Stimulated activated CD8-positive, alpha-beta memory T cell treated with anti-CD3 and anti-CD28 coated beads, Interleukin-12 subunit alpha, Interleukin-12 subunit beta, amount 100 ng/mL, for 1 hour (primary cell): ENCODE results near the gene TFR2.

ENCODE experiments used
- DNase-seq: peaks from one replicate; pipeline ENCODE4 v3.0.0-alpha.2; 2020; ENCODE audit warnings: low read depth

The TFR2 gene

GRCh38 chr7:100586266-100587025 is 54.9 kb downstream of the TFR2 start, which contains the start of gene FBXO24:
TSS of gene FBXO24 (plus strand) at chr7:100586328. CDS start at chr7:100586626, 298 bp downstream.
- DNase-seq, result peak; percentile 98

GRCh38 chr7:100585511-100586265 is 55.7 kb downstream of the TFR2 start, which contains the start of gene LRCH4:
TSS of gene LRCH4 (minus strand) at chr7:100586129. CDS start at chr7:100586100, 29 bp downstream.
- DNase-seq, result peak; percentile 31

- DNase-seq, result no peak
Measured at GRCh38 chr7:100584683-100585510, 56.5 kb downstream of the TFR2 start.

DNA sequence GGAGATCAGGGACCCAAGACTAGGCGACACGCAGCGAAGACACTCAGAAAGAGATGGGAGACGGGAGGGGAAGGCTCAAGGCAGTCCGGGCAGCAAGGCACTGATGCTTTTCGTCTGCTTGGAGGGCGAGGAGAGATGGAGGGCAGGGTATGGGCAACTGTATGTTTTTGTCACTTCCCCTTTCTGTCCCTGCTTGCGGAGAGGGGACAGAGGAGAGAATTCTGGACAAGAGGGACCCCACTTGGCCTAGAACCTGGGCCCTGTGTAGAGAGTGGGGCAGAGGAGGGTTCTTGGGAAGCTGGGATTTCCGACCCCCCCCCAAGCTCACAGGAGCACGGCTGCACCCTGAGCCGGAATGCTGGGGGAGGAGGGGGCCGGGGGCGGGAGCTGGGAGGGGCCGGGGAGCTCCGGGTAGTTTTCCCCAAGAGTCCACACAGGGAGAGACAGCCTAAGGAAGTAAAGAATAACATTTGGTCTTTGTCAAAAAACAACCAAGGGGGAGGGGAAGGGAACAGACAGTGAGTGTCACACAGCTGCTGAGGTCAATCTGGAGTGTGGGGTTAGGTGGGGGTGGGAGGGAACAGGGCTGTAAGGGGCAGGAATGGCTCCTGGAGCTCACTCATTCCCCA is 57.2 kb downstream of the TFR2 start:
- DNase-seq, result no peak

DNA sequence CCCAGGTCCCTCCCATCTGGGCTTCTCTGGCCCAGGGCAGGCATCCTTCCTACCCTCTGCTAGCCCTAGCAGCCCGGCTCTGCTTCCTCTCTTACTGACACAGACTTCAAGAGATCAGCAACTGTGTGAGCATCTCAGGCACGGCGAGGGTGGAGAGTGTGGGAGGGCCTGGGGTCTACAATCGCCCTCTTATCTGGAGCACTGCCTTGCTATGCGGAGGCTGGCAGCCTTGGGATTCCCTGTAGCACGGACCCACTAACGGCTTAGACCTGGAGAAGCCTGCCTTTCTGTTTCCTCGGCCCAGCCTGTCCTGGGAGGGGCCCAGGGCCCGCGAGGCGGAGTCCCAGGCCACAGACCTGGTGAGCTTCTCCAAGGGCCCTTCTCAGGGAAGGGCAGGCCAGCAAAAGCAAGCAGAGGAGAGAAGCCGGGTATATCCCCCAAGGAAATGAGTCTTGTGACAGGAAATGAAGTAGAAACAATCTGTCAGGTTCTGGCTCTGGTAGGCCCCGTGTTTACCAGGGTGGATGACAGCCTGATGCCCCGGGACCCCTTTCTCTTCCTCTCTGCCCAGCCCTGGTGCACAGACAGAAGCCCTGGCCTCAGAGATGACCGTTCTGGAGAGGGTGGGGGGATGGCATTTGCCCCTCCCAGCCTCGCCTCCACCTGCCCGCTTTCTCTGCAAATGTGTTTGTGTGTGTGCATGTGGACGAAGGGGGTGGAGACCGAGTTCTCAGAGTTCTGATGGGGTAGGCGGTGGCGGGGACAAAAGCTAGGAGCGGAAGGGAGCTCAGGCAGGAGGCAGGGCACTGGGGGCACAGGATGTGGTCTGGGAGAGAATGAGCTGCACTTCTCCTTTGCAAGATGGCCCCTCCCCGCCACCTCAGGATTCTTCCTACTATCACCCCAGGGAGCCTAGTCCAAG is 58.0 kb downstream of the TFR2 start:
- peak; percentile 35 for DNase-seq

DNA sequence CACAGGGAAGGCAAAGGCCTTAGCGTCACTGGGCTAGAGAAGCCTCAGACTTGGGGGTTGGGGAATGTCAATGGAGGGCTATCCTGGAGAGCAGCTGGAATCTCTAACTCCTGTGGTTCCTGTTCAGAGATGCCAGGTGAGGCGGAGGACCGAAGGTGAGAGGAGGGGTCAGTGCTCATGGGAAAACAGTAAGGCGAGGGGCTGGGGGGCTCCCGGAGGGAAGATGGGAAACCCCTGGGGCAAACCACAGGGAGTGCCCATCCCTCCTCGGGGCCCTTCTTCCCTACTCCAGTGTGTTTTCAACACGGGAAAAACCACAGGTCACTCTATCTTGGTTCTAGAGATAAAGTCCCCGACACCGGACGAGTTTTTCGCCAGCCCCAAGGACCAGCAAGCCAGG is 58.7 kb downstream of the TFR2 start:
- DNase-seq, result no peak

DNA sequence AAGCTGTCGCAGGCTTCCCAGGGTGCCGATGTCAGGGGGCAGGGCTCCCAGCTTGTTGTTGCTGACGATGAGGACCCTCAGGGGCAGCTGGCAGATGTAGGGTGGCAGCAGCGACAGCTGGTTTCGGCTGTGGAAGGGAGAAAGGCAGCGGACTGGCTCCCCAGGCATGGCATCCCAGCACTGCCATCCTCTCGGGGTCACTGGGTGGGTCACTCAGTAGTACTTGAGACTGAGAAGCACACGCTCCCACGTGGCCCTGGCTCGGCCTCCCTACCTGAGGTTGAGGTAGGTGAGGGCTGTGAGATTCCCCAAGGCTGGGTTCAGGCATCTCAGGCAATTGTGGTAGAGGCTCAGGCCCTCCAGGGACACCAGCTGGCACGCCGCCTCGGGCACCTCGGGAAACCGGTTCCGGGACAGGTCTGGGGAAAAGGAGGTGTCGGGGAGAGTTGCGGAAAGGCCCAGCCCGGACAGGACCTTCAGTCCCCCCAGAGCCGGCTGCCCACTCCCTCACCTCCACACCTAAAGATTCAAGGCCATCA is 59.2 kb downstream of the TFR2 start:
- DNase-seq, result no peak

GRCh38 chr7:100580466-100581283 is 60.7 kb downstream of the TFR2 start:
- DNase-seq, result no peak

DNA sequence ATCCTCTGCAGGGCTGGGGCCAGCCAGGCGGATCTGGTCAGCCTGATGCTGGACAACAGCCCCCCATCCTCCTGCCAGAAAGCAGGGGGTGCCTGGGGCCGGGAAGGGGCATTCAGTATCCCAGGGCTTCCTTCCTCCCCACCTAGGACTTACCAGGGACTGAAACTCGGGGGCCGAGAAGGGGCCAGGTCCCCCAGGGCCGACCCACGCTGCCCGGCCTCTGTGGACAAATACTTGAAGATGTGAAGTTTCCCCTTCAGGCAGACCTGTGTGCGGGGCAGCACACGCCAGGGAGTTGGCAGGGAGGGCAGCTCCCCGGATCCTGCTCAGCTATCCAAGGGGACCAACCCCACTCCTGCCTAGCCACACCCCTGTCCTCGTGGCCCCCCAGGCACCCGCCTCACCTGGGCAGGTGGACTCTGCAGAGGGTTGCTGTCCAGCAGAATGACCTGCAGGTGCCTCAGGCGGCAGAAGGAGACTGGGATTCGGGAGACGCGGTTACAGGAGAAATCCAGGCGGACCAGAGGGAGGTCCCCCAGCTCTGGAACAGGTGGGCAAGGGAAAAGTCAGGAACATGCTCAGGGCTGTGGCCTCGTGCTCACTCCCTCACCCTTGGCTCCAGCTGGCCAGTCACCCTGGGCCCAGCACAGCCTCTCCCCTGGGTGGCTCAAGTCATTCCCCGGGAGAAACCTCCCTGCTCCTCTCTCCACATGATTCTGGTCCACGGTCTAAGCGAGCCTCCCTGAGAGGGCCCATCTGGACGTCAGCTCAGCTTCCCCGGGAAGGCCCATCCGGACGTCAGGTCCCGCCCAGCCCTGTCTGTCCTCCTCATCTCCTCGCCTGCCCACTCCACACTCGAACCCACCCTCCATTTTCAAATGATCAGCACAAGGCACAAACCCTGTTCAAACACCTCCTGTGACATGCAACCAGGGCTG is 62.8 kb downstream of the TFR2 start:
- DNase-seq, result no peak

DNA sequence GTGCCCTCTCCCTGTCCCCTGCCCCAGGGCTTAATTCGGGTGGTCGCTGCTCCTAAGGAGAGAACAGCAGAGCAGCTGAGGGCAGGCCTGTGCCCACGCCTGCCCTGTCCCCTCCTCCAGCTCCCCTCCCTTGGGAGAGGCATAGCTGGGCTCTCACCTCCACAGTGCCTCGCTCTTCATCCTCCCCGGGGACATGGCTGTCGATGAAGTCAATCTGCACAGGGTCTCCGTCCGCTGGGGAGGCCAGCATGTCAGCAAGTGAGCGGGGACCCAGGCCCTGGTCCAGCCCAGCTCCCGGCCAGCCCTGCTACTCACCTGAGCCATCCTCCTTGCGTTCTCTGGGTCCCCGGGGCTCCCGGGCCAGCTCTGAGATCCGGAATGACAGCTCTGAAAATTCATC is 63.8 kb downstream of the TFR2 start:
- no peak for DNase-seq

DNA sequence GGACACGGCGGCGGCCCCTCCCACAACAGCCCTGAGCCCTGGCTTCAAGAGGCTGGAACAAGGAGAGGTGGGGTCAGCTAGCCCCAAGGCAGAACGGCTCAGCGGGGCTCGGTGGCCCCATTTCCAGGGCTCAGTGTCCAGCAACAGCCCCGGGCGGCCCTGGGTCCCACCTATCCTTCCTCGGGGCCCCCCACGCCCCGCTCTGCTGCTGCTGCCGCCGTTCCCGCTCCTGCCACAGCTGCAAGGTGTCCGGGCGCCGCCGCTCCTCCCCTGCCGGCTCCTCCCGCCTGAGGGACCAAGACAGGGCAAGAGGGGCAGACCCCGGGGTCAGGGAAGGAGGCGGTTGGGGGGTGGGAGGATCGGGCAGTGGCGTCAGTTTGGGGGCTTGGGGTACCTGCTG is 64.2 kb downstream of the TFR2 start:
- DNase-seq, result no peak

DNA sequence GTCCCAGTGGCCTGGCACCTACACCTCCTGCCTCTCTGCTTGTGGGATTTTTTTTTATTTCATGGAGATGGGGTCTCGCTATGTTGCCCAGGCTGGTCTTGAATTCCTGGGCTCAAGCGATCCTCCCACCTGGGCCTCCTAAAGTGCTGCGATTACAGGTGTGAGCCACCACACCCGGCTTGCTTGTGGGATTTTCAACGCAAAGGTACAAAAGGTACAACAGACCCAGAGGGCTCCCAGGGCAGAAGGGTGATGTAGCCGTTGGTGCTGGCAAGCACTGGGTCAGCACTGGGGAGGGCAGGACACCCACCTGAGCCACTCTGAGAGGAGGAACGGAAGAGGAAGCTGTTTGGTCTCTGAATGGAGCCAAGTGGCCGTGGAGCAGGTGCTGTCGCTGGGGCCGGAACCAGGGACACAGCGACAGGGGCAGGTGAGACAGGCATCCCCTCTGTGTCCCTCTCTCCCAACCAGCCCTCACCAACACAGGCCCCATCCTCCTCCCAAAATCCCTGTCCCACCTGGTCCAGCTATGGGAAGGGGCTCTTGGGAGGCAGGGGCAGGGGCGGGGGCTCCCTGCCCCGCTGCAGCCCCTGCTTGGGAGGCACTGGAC is 64.9 kb downstream of the TFR2 start:
- DNase-seq, result no peak

DNA sequence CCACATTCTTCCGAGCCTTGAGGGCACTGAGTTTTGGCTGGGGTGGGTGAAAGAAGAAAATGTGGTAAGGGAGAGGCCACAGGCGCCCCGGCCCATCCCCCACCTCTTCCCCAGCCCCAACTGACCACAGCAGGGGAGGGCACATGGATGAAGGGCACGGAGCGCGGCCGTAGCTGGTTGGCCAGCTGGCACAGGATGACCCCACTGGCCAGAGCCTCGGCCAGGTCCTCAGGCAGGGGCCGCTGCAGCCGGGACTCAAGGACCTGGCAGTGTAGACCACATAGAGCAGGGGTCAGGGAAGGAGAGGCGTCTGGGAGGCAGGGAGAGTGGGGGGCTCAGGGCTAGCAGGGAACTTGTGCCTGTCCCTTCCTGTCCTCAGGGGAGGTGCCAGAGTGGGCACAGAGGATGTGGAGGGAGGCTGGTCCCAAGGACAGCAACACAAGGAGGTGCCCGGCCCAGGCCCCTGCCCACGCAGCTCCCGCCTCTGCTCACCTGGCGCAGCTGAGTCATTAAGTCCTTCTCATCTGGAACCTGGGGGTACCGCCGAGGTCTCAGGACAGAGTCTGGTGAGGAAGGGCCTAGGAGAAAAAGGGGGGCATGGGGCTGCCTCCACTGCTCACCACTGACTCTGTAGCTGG is 65.5 kb downstream of the TFR2 start:
- DNase-seq, result no peak

- no peak for DNase-seq
Measured at GRCh38 chr7:100575206-100575631, 66.1 kb downstream of the TFR2 start.

DNA sequence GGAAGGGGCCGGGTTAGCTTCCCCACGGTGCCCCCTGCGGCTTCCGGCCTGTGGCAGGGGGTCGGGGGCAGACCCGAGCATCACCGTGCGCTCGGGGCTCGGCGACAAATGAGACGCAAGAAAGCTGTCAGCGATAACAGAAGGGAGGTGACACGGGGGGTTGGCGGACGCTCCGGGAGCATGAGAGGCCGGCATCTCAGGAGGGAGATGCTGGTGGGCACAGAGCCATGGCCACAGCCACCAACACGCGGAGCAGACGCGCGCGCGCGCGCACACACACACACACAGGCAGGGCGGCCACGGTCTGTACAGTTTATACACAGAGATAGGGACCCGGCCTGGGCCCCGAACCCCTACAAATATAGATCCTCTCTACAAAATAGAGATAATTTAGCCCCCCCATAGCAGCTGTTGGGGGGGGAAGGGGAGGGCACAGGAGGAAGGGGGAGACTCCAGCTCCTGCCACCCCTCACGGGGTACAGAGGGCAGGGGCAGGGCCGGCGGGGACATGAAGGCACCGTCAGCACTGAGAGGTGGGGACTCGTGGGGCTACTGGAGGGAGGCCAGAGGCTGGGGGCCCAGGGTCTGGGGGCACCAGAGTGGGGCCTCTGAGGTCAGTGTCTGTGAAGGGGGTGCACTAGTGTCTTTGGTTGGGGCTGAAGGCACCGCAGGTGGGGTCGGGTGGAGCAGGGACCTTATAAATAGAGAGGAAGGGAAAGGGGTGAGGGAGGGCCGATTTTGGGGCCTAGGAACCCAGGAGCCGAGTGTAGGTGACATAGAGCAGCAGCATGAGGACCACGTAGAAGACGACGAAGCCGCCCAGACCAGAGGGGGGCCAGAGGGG is 66.8 kb downstream of the TFR2 start:
- no peak for DNase-seq

DNA sequence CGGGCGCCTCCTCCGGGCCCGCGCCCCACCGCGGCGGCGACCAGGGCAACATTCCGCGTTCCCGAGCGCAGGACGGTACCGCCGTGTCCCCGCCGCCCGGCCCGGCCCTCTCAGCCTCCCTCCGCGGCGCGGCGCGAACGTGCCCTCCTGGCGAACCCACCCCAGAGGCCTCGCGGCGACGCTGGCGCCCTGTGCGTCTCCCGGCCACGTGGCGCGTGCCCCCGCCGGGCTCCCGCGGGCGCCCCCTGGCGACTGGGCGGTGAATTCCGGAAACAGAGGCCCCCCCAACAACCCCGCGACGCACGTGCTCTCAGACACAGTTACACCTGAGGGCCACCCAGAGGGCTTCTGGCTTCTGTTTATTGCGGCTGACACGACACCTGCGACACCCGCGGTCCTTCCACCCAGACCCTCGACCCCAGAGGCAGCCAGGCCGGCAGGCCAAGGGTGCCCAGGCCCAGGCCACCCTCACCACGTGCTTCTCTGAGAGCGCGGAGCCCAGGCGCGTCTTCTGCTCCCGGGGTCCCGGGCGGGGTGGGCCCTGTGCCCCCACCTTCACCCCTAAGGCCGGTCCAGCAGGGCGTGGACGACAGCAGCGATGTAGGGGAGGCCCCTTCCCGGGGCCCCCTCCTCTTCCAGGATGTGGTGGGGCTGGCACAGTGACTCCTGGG is 67.5 kb downstream of the TFR2 start, which contains the start of gene SAP25:
Gene SAP25, minus strand, starts transcription at position 210 of the 671 bp plus-strand sequence. Its CDS starts 158 bp downstream, at position 52.
- DNase-seq, result no peak
